HG02798 (cell line): ENCODE data around the gene AKNA.

Experiments
- ATAC-seq: cut with Tn5 transposase; IDR thresholded peaks from one replicate; pipeline ENCODE4 v1.9.1; 2021; ENCODE audit warnings: mild to moderate bottlenecking; ENCODE audit not compliant: unreplicated experiment, poor library complexity

The AKNA gene

DNA sequence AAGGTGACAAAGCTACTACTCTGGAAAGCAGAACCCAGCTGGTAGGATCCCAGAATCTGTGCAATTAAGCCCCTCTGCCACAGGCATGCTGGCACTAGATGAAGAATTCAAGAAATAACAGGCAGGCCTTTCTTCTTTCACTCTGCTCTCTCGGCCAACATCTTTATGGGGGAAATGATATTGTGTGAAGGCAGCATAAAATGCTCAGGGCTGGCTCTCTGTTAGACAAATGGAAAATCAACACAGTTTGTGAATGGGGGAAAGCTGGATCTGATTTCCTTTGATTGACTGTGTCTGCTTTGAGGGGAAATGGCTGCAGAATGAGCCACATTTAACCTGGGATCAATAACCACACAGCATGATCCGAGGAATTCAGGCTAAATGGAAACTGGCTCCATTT, 29.1 kb upstream of the AKNA start:
- ATAC-seq, result no peak

DNA sequence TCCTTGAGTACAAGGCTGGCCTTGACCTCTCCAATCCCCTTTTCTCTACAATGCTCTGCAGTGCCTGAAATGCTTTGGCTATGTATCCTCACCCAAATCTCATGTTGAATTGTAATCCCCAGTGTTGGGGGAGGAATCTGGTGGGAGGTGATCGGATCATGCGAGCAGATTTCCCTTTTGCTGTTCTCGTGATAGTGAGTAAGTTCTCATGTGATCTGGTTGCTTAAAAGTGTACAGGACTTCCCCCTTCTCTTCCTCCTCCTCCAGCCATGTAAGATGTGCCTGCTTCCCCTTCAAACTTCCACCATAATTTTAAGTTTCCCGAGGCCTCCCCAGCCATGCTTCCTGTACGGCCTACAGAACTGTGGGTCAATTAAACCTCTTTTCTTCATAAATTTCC, 28.5 kb upstream of the AKNA start:
- no peak for ATAC-seq

DNA sequence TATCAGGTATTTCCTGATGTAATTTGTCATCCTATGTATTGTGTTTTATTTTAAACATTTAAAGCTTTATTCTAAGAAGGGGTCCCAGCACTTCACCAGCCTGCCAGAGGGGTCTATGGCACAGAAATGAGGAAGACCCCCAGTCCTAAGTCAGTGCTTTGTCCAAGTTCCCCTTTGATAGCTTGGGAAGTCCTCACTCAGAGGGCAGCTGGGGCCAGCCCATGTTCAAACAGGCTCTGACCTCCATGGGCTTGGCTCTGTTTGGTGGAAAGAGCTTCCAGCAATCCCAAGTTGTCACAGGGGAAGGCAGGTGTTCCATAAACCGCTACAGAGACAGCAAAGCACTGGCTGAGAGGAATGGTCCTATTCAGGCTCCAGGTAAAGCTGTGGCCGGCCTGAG, 26.6 kb upstream of the AKNA start:
- no peak for ATAC-seq

DNA sequence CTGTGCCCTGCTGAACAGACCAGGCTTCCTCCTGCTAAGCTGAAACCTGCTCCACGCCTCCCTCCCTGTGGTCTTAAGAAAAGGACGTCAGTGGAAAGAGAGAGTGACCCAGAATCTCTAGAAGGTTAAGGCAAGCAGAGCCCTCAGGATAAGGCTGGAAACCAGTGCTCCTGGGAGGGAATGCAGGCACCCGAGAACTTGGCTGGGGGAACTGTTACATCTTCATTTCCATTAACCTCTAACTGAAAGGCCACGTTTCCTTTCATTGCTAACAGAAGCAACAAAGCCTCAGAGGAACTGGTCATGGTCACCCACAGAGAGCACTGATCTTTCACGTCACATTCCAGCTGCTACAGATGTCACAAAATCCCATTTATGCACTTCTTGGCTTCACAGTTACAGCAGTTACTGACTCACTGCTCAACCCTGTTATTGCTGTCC, 26.1 kb upstream of the AKNA start:
- ATAC-seq, result no peak

DNA sequence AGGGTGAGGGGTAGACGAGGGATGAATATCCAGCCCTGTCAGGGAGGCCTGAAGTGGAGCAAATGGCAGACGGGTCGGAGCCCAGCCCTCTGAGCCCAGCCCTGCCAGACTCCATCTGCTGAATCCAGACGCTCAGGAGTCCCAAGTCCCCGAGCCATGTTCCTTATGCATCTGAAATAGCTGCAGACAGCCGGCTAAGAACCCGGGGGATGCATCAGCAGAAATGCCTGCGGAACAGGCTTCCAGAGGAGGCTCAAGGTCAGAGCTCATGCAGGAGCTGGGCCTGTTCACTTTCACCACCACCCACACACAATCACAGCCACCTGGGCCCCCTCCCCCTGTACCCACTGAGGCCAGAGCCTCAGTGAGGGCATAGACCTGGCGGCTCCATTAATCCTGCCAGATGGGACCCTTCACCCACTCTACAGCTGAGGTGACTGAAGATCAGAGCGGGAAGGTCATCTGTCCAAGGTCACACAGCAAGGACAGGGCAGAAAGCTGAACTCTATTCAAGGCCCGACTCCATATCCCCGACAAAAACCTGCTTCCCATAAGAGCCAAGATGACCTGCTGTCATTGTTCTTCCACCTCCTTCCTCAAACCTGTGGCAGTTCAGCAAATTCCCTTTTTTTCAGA, 24.4 kb upstream of the AKNA start:
- no peak for ATAC-seq

DNA sequence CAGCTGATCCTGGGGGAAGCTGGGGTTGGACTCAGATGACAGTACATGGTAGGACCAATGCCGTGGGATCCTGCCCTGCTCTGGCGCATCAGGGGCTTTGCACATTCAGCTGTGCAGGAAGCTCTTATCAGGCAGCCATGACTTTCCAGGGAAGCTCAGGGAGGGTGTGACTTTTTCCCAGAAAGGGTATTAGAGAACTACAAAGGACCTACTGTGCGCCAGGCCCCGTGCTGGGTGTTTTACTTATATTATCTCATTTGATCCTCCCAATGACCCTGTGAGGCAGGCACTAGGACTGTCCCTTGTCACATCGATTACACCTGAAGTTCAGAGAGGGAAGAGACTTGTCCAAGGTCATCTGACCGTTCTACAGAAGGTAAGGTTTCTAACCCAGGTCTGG, 23.7 kb upstream of the AKNA start:
- ATAC-seq, result no peak

DNA sequence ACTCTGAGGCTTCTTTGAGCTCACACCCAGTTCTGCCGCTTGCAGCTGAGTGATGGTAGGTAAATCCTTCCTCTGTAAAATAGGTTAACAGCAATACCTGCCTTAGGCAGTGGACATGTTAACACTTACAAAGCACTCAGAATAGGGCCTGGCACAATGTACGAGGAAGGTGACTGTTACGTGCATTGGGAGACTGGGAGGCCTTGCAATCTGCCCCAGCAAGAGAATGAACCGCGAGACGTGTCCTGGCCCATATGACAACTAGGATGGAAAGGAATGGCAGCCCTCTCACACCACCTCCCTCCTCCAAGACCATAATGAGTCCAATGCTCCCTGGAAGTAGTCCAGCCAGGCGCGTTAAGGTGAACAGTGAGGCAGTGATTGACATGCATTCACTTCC, 23.1 kb upstream of the AKNA start:
- ATAC-seq, result no peak

DNA sequence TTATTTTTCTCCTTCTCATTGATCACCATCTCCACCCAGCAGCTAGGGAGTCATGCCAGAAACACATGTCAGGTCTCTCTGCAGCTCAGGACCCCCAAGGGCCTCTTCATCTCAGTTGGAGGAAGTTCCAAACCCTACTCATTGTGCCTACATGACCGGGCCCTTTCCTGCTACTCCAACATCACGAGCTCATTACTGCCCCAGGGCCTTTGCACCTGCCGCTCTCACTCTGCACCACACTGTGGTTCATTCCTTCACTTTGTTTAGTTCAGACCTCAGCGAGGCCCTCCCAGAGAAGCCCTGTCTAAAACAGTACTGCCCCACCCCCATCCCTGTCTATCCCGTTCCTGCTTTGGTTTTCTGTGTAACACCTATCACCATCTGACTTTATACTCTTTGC, 22.1 kb upstream of the AKNA start:
- ATAC-seq, result no peak

DNA sequence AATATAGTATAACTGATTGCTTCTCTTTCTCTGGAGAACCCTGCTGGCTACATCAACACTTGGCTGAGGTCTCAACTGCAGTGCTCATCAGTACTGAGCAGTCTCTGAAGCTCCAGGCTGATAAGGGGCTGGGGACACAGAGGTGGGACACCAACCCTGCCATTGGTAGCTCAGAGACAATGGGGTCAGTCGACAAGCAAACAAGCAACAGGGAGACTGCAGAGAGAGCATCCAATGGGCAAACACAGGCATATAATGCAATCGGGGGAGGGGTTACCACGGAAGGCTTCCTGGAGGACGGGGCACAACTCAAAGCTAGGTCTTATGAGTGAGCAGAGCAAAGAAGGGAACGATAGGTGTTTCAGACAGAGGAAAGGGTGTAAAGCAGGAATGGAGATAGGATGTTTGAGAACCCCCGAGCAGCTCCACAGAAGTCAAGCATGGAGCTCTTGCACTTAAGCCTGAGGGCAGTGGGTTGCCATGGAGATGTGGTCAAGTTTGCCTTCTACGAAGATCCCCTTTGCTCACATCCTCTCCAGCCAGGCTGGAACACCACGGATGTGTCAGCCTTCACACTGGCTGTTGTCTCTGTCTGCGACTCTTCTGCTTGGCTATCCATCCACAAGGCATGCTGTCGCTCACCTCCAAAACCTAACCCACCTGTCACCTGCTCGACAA, 21.5 kb upstream of the AKNA start:
- no peak for ATAC-seq

DNA sequence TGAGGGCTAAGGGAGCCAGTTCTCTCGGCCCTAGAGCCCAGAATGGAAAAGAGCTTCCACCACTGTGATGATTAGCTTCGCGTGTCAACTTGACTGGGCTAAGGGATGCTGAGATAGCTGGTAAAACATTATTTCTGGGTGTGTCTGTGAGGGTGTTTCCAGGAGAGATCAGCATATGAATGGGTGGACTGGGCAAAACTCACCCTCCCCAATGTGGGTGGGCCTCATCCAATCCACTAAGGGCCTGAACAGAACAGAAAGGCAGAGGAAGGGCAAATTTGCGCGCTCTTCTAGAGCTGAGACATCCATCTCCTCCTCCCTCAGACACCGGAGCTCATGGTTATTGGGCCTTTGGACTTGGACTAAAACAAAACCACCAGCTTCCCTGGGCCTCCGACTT, 20.9 kb upstream of the AKNA start:
- no peak for ATAC-seq

DNA sequence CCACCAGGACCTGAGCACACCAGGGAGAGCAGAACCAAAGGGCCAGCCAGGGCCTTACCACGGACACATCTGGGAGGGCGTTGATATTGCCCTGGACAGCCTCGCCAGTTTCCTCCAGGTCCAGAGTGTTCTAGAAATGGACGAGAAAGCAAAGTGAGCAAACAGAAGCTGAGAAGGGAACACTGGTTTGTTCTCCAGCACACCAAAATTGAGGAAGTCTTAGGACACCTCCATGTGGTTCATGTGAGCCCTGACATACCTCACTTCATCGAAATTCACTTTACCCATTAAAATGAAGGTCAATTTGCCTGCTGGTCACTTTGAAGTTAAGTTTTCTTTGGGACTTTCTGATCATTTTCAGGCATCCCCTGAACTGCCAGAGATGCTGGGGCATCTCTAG, 20.1 kb upstream of the AKNA start:
- ATAC-seq, result no peak

DNA sequence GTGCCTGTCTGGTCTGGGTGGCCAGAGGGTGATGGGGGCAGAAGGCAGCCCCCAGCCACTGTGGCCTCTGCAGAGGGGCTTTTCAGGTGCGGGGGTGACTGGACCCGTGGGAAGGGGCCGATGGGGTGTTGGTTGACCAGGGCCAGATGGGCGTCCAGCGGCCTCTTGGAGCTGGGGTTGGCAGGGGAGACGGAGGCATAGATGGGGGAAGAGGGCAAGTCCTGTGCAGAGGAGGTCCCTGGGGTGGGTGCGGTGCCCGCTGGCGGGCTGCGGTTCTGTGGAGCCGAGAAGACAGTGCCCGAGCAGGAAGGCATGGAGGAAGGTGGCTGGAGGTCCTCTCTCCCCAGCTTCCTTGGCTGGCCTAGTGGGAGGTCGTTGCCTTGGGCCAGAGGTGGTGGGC, 18.7 kb upstream of the AKNA start:
- ATAC-seq, result no peak

DNA sequence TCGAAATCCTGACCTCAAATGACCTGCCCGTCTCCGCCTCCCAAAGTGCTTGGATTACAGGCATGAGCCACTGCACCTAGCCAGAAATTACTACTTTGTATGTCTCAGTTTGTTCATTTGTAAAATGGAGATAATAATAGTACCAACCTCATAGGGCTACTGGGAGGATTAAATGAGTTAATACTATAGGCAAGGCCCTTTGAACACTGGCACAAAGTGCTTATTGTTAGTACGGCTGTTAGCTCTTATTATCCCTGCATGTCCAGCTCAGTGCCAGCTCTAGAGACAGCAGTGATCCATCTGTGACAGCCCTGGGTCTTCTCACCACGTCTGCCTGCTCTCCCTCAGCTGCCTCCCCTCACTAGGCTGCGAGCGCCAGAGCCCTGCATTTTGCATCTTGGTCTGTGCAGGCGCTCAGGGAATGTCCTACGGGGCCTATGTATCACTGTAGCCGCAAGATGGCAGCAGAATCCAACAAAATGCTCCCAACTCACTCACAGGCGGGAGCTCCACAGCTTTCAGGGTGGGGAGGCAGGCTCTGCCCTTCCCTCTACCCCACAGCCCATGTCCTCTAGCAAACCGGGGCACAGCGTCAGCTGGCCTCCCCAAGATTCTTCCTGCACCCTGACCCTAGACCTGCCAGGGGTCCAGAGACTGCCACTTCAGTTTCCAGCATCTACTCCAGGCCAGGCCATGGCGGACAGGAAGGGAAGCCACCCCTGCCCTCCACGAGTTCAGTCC, 17.7 kb upstream of the AKNA start:
- peak; percentile 89 for ATAC-seq

DNA sequence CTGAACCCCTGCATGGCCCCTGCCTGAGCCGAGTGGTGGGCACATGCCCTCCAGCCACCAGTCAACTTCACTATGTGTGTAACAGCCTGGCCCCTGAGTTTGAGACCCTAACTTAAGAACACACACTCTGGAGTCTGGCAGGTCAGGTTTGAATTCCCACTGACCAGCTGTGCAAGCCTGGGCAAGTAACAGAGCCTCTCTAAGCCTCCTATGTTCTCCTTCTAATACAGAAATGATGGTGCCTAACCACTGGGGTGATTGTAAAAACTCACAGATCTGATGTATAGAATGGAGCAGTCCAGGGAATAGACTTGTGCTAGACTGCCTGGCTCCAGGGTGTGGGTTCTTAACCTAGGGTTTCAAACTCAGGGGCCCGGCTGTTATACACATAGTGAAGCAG, 16.7 kb upstream of the AKNA start:
- ATAC-seq, result no peak

DNA sequence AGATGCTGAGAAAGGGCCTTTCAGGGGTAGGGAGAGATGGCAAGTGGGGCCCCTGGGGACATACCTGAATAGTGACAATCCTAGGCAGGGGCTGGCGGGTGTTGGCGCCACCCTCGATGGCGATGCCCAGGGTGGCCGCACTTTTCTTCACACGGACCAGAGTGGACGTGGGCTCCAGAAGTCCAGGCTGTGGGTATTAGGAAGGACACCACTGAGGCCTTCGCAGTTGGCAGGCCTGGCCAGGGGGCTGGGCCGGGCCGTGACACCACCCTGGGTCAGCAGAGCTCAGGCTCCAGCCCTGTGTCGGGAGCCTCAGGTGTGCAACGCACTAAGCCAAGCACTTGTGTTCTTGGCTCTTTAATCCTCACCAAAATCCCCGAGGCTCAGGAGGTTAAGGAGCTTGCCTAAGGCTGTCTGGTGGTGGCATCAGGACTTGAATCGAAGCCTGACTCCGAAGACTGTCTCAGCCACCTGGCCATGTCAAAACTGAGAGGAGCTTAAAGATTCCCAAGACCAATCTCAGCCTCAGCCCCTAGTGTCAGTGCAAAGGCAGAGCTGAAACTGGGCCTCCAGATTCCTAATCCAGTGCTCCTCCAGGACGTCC, 15.5 kb upstream of the AKNA start:
- no peak for ATAC-seq

DNA sequence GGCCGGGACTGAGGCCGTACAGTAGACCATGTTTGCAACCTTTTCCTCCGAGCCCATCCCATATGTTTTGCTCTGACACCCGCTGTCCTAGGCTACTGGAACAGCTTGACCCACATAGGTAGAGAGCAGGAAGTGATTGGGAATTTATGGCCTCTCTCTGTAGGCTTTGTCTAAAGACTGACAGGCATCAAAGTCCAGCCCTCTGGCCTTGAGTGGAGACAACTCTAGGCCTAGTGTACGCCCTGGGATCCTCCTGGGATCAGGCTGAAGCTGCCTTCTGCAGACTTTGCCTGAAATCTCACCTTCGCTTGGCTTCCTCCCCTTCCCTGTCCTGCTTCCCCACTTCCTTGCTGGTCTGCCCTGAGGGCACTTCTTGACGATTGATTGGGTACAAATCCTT, 13.6 kb upstream of the AKNA start:
- ATAC-seq, result no peak

DNA sequence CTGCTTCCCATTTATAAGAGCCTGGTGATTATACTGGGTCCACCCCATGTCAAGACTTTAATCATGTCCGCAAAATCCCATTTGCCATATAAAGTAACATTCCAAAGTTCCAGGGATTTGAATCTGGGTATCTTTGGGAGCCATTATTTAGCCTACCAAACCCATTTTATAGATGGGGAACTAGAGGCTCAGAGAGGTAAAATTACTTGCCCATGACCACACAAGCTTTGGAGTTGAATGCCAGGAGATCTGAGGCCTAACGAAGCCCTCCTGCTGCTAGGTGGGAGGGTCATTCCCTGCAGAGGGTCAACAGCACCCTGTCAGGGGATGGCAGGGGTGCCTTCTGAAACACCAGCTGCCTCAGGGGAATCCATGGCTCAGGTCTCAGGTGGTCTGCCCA, 13.0 kb upstream of the AKNA start:
- no peak for ATAC-seq

DNA sequence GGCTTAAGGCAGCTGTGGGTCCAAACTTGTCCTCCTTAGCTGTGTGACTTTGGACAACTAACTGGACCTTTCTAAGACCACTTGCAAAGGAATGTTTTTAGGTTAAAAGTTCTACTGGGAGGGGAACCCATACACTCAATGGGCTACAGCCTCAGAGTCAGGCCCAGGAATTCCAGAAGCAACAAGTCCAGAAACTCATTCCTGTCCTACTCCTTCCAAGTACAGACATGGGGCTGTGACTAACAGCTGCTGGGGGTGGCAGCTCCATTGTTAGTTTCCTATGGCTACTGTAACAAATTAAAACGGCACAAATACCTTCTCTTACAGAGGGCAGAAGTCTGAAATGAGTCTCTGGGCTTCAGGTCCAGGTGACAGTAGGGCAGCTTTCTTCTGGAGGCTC, 12.4 kb upstream of the AKNA start:
- no peak for ATAC-seq

DNA sequence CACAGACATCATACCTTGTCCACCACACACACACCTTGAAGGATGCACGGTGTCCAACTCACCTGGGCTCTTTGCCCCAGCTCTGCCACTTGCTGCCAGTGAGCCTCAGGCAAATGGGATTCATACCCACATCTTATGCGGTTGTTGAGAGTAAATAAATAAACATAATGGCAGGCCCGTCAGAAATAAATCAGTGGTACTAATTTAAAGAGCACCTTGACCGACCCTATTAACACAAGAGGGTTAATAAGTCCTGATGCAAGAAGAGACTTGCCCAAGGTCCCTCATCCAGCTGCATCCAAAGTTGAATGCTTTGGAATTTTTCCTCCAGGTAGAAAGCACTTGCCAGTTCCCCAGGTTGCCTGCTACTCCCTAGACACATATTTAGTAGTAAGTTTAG, 11.6 kb upstream of the AKNA start:
- ATAC-seq, result no peak

DNA sequence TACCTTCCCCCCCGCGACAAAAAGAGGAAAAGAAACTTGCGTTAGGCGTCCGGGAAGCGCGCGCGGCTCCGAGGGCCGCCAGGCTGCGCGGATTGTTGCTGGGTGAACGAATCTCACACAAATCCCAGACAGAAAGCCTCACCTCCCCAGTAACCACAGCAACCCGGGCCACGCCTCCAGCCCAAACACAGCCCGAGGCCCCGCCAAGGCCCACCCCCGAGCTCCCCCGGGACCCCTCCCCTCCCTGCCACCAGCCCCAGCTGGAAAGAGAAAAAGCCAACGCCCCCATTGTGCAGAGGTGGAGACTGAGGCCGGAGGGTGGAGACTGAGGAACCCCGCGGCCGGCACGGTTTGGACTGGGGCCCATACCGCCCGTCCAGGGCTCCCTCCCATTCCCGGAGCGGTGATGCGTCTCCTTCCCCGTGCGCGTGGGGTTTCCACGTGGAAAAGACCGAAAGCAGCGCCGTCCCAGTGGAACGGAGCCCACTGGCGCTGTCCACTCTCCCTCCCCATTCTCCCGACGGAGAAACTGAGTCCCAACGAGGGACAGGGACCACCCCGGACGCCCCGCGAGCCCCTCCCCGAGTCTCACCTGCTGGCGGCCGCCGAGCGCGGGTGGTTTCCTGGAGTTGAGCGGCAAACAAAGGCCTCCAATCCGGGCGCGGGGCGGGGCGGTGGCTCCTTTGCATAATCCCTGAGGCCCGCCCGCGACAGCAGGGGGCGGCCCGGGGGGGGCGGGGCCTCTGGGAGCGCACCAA, 10.2 kb upstream of the AKNA start:
- peak; percentile 83 for ATAC-seq
